Stimulated activated naive CD8-positive, alpha-beta T cell treated with anti-CD3 and anti-CD28 coated beads, Interleukin-15, amount 100 ng/mL, for 72 hours (primary cell): Measurements from ENCODE around the gene GARNL3.
A peak's percentile ranks its signal among the peaks of the same experiment; 100 is the strongest.

Source experiments
- ATAC-seq: fragments of 150-1000 bp; cut with Tn5 transposase; 2 replicates; pipeline ENCODE4 v1.10.0; 2021; ENCODE audit warnings: mild to moderate bottlenecking, moderate library complexity
- DNase-seq, 2 donors: peaks; one replicate each; pipeline ENCODE4 v3.0.0; 2021 to 2022
- H3K27ac Mint-ChIP-seq, 2 donors: one replicate each; pipeline ENCODE4 v1.8.0; 2022; ENCODE audit warnings: mild to moderate bottlenecking in 2 of 2, mixed read lengths in 2 of 2, moderate library complexity in 2 of 2
- H3K27me3 Mint-ChIP-seq: one replicate; pipeline ENCODE4 v1.8.0; 2022; ENCODE audit warnings: mixed read lengths
- H3K4me1 Mint-ChIP-seq: one replicate; pipeline ENCODE4 v1.8.0; 2022; ENCODE audit warnings: mild to moderate bottlenecking, mixed read lengths
- H3K4me3 Mint-ChIP-seq, 2 donors: one replicate each; pipeline ENCODE4 v1.8.0; 2022; ENCODE audit warnings: mild to moderate bottlenecking in 2 of 2, mixed read lengths in 2 of 2, moderate library complexity in 1 of 2
- H3K9me3 Mint-ChIP-seq, 2 donors: one replicate each; pipeline ENCODE4 v1.8.0; 2022; ENCODE audit warnings: mixed read lengths in 2 of 2

Gene GARNL3

GRCh38 chr9:127336506-127337352 lies 72.2 kb downstream of the GARNL3 start:
- Mint-ChIP-seq H3K4me3 (no peak overlapping the region), H3K9me3 (no peaks in the 10 kb centered on the region), H3K4me1 (no peaks in the 10 kb centered on the region), H3K27me3 (peaks cover 18% of the 10 kb centered on the region), H3K27ac (peak overlapping the region in 1 of 2 donors; percentile 59)
- DNase-seq = no peak
- no peak for ATAC-seq

DNA sequence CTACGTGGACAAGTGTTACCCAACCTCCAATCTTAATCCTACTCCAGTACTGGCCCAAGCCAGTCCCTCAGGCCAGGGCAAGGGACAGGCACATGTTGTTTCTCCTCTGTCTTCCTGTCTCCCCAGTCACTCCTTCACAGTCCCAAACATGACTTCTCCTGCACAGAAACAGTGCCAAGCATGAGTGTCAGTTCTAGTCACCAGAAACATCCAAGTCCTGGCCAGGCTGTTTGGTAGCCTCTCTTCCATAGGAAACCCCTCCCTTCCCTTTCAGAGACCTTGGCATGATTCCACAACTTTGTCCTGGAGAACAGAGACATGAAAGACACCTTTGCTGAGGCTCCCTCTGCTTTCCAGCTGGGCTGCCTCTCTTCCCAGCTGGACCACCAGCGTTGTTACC lies 76.1 kb downstream of the GARNL3 start:
- DNase-seq = no peak
- peak overlapping the region in 1 of 2 donors; percentile 35 for H3K27ac Mint-ChIP-seq
- H3K4me3 Mint-ChIP-seq = no peak overlapping the region
- H3K9me3 Mint-ChIP-seq = no peaks in the 10 kb centered on the region
- ATAC-seq = no peak
- H3K27me3 Mint-ChIP-seq = peaks cover 13% of the 10 kb centered on the region
- H3K4me1 Mint-ChIP-seq = no peaks in the 10 kb centered on the region

- no peak for ATAC-seq
- Mint-ChIP-seq H3K27me3 (peaks cover 13% of the 10 kb centered on the region), H3K27ac (no peak overlapping the region), H3K9me3 (no peaks in the 10 kb centered on the region), H3K4me1 (no peaks in the 10 kb centered on the region), H3K4me3 (no peak overlapping the region)
- DNase-seq = no peak
Measured at GRCh38 chr9:127341152-127341551, 76.6 kb downstream of the GARNL3 start.

DNA sequence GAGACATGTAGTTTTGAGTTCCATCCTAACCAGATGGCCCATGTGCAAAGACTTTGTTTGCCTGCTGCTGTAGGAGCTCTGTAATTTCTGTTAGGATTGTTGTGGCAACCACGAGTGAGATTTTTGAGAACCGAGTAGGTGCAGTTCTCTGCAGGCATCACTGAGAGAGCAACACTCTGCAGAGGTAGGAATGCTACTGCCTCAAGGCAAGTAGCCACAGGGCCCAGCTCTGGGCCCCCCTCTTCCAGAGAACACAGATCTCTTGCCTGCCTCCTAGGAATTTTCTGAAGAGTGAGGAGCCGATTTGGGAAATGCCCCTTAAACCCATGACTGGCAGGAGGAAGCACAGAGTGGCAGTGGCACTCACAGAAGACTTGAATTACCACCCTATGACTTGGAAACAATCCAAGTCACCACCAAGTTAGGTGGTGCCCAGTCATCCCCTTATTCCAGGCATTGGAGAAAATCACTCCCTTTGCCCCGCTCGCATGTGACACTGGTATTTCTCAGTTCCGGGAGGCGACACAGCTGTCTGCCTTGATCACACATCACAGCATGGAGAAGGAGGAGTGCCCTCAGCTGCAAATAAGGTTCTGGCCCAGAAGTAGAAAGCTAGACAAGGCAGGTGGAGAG lies 79.9 kb downstream of the GARNL3 start:
- Mint-ChIP-seq H3K4me3 (no peak overlapping the region), H3K9me3 (no peaks in the 10 kb centered on the region), H3K4me1 (no peaks in the 10 kb centered on the region), H3K27me3 (peaks cover 24% of the 10 kb centered on the region), H3K27ac (no peak overlapping the region)
- no peak for DNase-seq
- no peak for ATAC-seq

GRCh38 chr9:127345566-127345965 lies 81.0 kb downstream of the GARNL3 start:
- ATAC-seq = no peak
- Mint-ChIP-seq H3K27me3 (peaks cover 28% of the 10 kb centered on the region), H3K4me1 (no peaks in the 10 kb centered on the region), H3K9me3 (no peaks in the 10 kb centered on the region), H3K27ac (no peak overlapping the region), H3K4me3 (no peak overlapping the region)
- no peak for DNase-seq

DNA sequence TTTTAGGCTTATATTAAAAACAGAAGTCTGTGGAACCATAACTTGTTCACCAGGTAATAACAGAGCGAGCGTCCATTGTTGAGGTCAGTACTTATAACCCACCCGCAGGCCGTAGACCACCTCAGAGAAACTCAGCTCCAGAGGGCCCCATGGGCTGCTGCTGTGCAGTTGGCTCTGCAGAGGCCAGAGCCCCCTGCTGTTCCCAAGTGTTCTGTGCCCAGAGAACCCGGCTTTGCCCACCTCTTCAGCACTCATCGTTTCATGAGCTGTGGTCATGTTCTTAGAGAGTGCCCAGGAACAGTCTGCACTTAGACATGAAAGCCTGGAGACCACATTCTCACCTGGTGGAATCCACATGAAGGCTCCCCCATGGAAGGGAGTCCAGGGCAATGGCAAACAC lies 82.0 kb downstream of the GARNL3 start:
- no peak overlapping the region for H3K27ac Mint-ChIP-seq
- H3K4me1 Mint-ChIP-seq = no peaks in the 10 kb centered on the region
- no peak for DNase-seq
- H3K4me3 Mint-ChIP-seq = no peak overlapping the region
- H3K27me3 Mint-ChIP-seq = peaks cover 24% of the 10 kb centered on the region
- no peak for ATAC-seq
- no peaks in the 10 kb centered on the region for H3K9me3 Mint-ChIP-seq

DNA sequence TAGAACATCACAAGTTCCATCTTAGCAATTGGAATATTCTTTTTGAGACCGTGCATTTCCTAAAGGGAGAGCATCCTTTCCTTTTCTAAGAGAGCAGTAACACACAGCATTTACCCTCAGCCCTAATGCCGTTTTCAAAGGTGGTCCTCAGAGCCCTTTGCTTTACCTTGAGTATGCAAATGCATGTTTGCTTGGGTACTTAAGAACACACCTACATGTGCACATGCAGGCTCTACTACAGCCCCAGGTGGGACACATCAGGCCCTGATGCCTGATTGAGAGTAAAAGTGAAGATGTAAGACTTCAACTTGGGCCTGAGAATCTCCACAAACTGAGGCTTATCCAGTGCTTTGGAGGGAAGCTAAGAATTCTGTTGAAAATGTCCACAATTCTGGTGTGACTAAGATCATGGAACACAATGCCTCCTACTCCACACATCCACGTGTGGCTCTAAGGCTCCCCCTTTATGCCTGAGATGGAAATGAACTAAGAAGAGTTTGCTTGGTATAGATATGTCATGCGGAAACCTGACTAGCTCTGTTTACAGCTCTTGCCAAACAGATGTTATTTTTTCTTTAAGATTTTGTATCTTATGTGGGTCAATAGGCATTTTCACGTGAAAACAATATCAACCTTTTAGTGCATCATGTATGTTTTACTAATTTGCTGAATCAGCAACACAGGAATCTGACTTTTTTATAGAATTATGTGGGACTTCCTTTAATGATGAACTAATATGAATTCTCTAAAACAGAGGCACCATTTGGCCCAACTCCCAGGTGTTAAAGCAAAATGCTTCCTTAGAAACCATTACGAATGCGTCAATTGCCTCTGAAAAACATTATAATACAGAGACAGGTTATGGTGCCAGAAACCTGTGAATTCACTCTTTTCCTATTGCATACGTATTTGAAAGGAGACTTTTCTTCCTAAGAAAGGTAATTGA lies 83.5 kb downstream of the GARNL3 start:
- no peak overlapping the region for H3K27ac Mint-ChIP-seq
- peaks cover 38% of the 10 kb centered on the region for H3K27me3 Mint-ChIP-seq
- ATAC-seq = no peak
- no peak for DNase-seq
- H3K9me3 Mint-ChIP-seq = no peaks in the 10 kb centered on the region
- no peaks in the 10 kb centered on the region for H3K4me1 Mint-ChIP-seq
- no peak overlapping the region for H3K4me3 Mint-ChIP-seq

GRCh38 chr9:127349483-127350113 lies 85.0 kb downstream of the GARNL3 start:
- no peak for ATAC-seq
- Mint-ChIP-seq H3K9me3 (no peaks in the 10 kb centered on the region), H3K4me1 (peaks cover 5% of the 10 kb centered on the region), H3K4me3 (no peak overlapping the region), H3K27ac (no peak overlapping the region), H3K27me3 (peaks cover 47% of the 10 kb centered on the region)
- DNase-seq = no peak

- H3K9me3 Mint-ChIP-seq = no peaks in the 10 kb centered on the region
- no peak overlapping the region for H3K27ac Mint-ChIP-seq
- peaks cover 65% of the 10 kb centered on the region for H3K27me3 Mint-ChIP-seq
- peaks cover 5% of the 10 kb centered on the region for H3K4me1 Mint-ChIP-seq
- no peak for DNase-seq
- ATAC-seq = no peak
- H3K4me3 Mint-ChIP-seq = no peak overlapping the region
Measured at GRCh38 chr9:127351182-127352166, 86.9 kb downstream of the GARNL3 start.

DNA sequence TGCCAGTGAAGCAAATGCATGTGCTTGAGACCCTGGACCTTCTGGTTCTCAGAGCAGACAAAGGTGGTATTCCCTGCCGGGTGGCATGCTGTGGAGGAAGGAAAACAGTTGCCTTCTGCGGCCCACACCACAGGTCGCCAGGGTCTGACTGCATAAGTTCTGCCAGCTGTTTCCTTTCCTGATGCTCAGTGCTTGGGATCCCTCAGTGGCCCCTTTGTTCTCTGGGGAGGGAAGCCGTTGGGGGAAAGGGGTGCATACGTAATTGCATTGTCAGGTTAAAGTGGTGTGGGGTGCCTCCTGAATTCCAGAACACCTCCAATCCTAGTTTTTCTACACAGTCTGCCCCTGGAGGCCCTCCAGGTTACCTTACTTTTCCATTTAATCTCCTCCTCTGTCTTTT lies 89.3 kb downstream of the GARNL3 start:
- Mint-ChIP-seq H3K4me3 (no peak overlapping the region), H3K27me3 (peaks cover 60% of the 10 kb centered on the region), H3K4me1 (peaks cover 5% of the 10 kb centered on the region), H3K9me3 (no peaks in the 10 kb centered on the region), H3K27ac (no peak overlapping the region)
- DNase-seq = no peak
- ATAC-seq = no peak

DNA sequence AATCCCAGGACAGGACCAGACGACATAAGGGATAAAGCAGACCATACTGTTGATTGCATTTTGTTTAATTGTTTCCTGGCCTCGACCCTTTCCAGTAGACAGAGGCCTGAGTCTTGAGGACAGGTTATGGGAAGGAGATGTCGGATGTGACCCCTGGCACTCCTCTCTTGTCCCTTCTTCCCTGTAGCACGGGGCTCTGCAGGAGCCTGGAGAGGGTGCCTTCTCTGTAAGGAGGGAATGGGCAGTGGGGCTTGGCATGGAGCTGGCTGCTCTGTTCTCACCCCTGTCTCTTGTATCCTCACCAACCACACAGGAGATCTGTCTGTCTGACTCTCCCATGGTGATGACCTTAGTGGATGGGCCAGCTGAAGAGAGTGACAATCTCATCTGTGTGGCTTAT lies 92.3 kb downstream of the GARNL3 start:
- ATAC-seq (no peak), DNase-seq (no peak)
- Mint-ChIP-seq H3K27ac (no peak overlapping the region), H3K4me3 (no peak overlapping the region), H3K27me3 (peaks cover 52% of the 10 kb centered on the region), H3K9me3 (no peaks in the 10 kb centered on the region), H3K4me1 (peaks cover 13% of the 10 kb centered on the region)

- no peak overlapping the region for H3K4me3 Mint-ChIP-seq
- no peak overlapping the region for H3K27ac Mint-ChIP-seq
- H3K9me3 Mint-ChIP-seq = no peaks in the 10 kb centered on the region
- peaks cover 13% of the 10 kb centered on the region for H3K4me1 Mint-ChIP-seq
- DNase-seq (no peak), ATAC-seq (no peak)
- peaks cover 51% of the 10 kb centered on the region for H3K27me3 Mint-ChIP-seq
Measured at GRCh38 chr9:127358023-127358535, 93.5 kb downstream of the GARNL3 start.

GRCh38 chr9:127358770-127359169 lies 94.2 kb downstream of the GARNL3 start:
- ATAC-seq = no peak
- Mint-ChIP-seq H3K27ac (no peak overlapping the region), H3K27me3 (peaks cover 51% of the 10 kb centered on the region), H3K9me3 (no peaks in the 10 kb centered on the region), H3K4me1 (peaks cover 10% of the 10 kb centered on the region), H3K4me3 (no peak overlapping the region)
- DNase-seq = no peak

DNA sequence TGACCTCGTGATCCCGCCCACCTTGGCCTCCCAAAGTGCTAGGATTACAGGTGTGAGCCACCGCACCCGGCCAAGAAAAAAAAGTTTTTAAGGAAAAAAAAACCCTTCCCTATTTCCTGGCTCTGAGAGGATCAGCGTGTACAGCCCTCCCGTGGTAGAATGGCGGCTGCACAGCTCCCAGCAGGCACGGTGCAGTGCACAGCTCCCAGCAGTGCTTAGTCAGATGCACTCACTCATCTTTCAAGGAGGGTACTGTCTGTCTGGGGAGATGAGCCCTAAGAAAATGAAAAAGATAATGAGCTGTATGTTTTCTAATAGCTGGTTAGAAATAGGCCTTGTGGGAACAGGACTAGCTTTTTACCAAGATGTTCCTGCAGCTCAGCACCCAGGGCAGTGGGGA lies 95.7 kb downstream of the GARNL3 start:
- H3K4me3 Mint-ChIP-seq = no peak overlapping the region
- no peak overlapping the region for H3K27ac Mint-ChIP-seq
- no peaks in the 10 kb centered on the region for H3K9me3 Mint-ChIP-seq
- H3K27me3 Mint-ChIP-seq = peaks cover 43% of the 10 kb centered on the region
- DNase-seq (no peak), ATAC-seq (no peak)
- peaks cover 9% of the 10 kb centered on the region for H3K4me1 Mint-ChIP-seq
